ENCODE data around the gene CFAP410. TPM values are rescaled to one million over a fixed set of nuclear protein-coding genes. Genes with fewer than 3 reads are reported as not detected.
A peak's percentile ranks its signal among the peaks of the same experiment; 100 is the strongest.

CFAP410 gene
- total and polyA plus RNA-seq, 2 of the 13 experiments (the other 11 are each of a cell fraction or from before 2014, with no cell fraction given), result 8.0 to 20.1 TPM

- TF ChIP-seq LBX2 (CRISPR knock-in tag; IDR thresholded peaks at IDR 0.05; ENCODE audit: borderline replicate concordance) (peak; percentile 53; the same call in 1 of the 2 replicates), ZNF558 (CRISPR knock-in tag; IDR thresholded peaks at IDR 0.05; ENCODE audit: borderline replicate concordance) (peak; percentile 26; the same call in 1 of the 2 replicates), ZNF674 (CRISPR knock-in tag; IDR thresholded peaks at IDR 0.05; ENCODE audit: low read depth) (0 out of 2 replicates have a peak, but pooled peaks have one; percentile 51), SRSF9 (IDR thresholded peaks at IDR 0.05; ENCODE audit: borderline replicate concordance, insufficient read depth, low read depth, low read length, poor library complexity, severe bottlenecking) (no peak), ZNF205 (CRISPR knock-in tag; IDR thresholded peaks at IDR 0.05) (peak; percentile 68; the same call in 1 of the 2 replicates), NKX3-1 (CRISPR knock-in tag; IDR thresholded peaks at IDR 0.05) (no peak), ZNF235 (CRISPR knock-in tag; IDR thresholded peaks at IDR 0.05; ENCODE audit: borderline replicate concordance) (0 out of 2 replicates have a peak, but pooled peaks have one; percentile 12), ZFAT (CRISPR knock-in tag; conservative IDR thresholded peaks at IDR 0.05) (no peak), RNF219 (CRISPR knock-in tag; IDR thresholded peaks at IDR 0.05) (no peak), POLR2AphosphoS5 (IDR thresholded peaks at IDR 0.05; ENCODE audit: low read depth, low read length) (peak; percentile 66), SP2 (CRISPR knock-in tag; IDR thresholded peaks at IDR 0.05) (peak; percentile 18; the same call in 1 of the 2 replicates), ZNF343 (CRISPR knock-in tag; IDR thresholded peaks at IDR 0.05) (no peak), FOXC1 (CRISPR knock-in tag; IDR thresholded peaks at IDR 0.05; ENCODE audit: borderline replicate concordance) (peak; percentile 86), SPEN (CRISPR knock-in tag; IDR thresholded peaks at IDR 0.05; ENCODE audit: low read depth) (peak; percentile 69), HOXD1 (CRISPR knock-in tag; IDR thresholded peaks at IDR 0.05) (0 out of 2 replicates have a peak, but pooled peaks have one; percentile 31), POLR2A (IDR thresholded peaks at IDR 0.05; ENCODE audit: insufficient read depth in 1 of 2, low read depth in 2 of 2, low read length in 2 of 2) (peak in 1 of 2 experiments; percentile 49; a peak in 2 of 4 replicates), JUND (CRISPR knock-in tag; IDR thresholded peaks at IDR 0.05) (0 out of 2 replicates have a peak, but pooled peaks have one; percentile 9), ZNF280B (CRISPR knock-in tag; IDR thresholded peaks at IDR 0.05; ENCODE audit: borderline replicate concordance) (0 out of 2 replicates have a peak, but pooled peaks have one; percentile 46), RNF2 (conservative IDR thresholded peaks at IDR 0.05; ENCODE audit: low read depth) (peak; percentile 56), ZNF607 (CRISPR knock-in tag; IDR thresholded peaks at IDR 0.05; ENCODE audit: borderline replicate concordance) (peak; percentile 84; the same call in 1 of the 2 replicates)
- TF ChIP-seq, protein P1, sequence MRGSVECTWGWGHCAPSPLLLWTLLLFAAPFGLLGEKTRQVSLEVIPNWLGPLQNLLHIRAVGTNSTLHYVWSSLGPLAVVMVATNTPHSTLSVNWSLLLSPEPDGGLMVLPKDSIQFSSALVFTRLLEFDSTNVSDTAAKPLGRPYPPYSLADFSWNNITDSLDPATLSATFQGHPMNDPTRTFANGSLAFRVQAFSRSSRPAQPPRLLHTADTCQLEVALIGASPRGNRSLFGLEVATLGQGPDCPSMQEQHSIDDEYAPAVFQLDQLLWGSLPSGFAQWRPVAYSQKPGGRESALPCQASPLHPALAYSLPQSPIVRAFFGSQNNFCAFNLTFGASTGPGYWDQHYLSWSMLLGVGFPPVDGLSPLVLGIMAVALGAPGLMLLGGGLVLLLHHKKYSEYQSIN (CRISPR knock-in tag; IDR thresholded peaks at IDR 0.05; ENCODE audit: borderline replicate concordance), result no peak
- TF ChIP-seq, protein P2, sequence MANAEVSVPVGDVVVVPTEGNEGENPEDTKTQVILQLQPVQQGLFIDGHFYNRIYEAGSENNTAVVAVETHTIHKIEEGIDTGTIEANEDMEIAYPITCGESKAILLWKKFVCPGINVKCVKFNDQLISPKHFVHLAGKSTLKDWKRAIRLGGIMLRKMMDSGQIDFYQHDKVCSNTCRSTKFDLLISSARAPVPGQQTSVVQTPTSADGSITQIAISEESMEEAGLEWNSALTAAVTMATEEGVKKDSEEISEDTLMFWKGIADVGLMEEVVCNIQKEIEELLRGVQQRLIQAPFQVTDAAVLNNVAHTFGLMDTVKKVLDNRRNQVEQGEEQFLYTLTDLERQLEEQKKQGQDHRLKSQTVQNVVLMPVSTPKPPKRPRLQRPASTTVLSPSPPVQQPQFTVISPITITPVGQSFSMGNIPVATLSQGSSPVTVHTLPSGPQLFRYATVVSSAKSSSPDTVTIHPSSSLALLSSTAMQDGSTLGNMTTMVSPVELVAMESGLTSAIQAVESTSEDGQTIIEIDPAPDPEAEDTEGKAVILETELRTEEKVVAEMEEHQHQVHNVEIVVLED (CRISPR knock-in tag; IDR thresholded peaks at IDR 0.05; ENCODE audit: borderline replicate concordance), result no peak; the same call in 1 of the 2 replicates
These were observed 39.5 kb downstream of the CFAP410 start, which contains the start of gene PFKL (continued) for GRCh38 chr21:44299458-44300261.
